ENCODE data around the gene C1orf53.

GRCh38 chr1:197917805-197918651 lies 15.6 kb downstream of the C1orf53 start:
- TF ChIP-seq POLR2A (IDR thresholded peaks at IDR 0.05) (no peak), EP300 (IDR thresholded peaks at IDR 0.05) (no peak), CTCF (IDR thresholded peaks at IDR 0.05) (no peak), POLR2AphosphoS5 (IDR thresholded peaks at IDR 0.05) (no peak)

Data from upper lobe of left lung (tissue), 4 donors.